PC-3 (cell line): ENCODE results near the gene TACSTD2.

Experiments
- CTCF ChIP-seq: fragments of 300-600 bp; sonication (generic); conservative IDR thresholded peaks from 2 replicates; pipeline ENCODE4 v1.5.1; 2017; ENCODE audit warnings: antibody characterized with exemption, low read depth, mild to moderate bottlenecking, low read length
- EZH2phosphoT487 ChIP-seq: fragments of 300-600 bp; sonication (generic); IDR thresholded peaks from 2 replicates; pipeline ENCODE4 v1.6.1; 2018; ENCODE audit warnings: mild to moderate bottlenecking, antibody characterized with exemption, low read length, borderline replicate concordance

- TF ChIP-seq CTCF = no peak
- TF ChIP-seq EZH2phosphoT487 = no peak
Measured at GRCh38 chr1:58577654-58578030, 590 bp upstream of the TACSTD2 start.
